HCT116 (cell line): ENCODE measurements around the gene SORL1-AS1.

ENCODE experiments used
- ATAC-seq: fragments of 200-7000 bp; cut with Tn5 transposase; 2 replicates; pipeline ENCODE4 v1.9.1; 2020; ENCODE audit warnings: mild to moderate bottlenecking, moderate library complexity
- BruUV-seq: library from RNA; stranded (reverse); fragments of 400-500 nt; replicated peaks from 2 replicates; lab custom pipeline; 2021; lab: Mats Ljungman, UMichigan
- CTCF ChIA-PET: fragments of 300-600 bp; sonication (Branson Sonifier 250); formaldehyde crosslinking; loops from one replicate; lab custom pipeline; 2021; ENCODE audit warnings: antibody characterized with exemption; lab: Charles Lee
- POLR2A ChIA-PET: fragments of 300-600, 350-600 bp; sonication (Branson Sonifier 250); formaldehyde crosslinking; loops from one replicate; lab custom pipeline; 2021; ENCODE audit warnings: antibody characterized with exemption; lab: Charles Lee
- RAD21 ChIA-PET, 2 experiments: fragments of 300-600 bp; sonication (Branson Sonifier 250); formaldehyde crosslinking; loops; one replicate each; lab custom pipeline; 2023; ENCODE audit warnings: low total read pairs in 2 of 2; ENCODE audit not compliant: uncharacterized antibody in 2 of 2, unreplicated experiment in 2 of 2, low non-redundant PET in 1 of 2; lab: Charles Lee
- DNase-seq: peaks from one replicate; pipeline ENCODE4 v3.0.0-alpha.2; 2010; ENCODE audit warnings: low read depth, low spot score
- H2AFZ ChIP-seq: fragments of 200-600 bp; shearing (Covaris generic), sonication (generic); 2 replicates; pipeline ENCODE4 v1.6.1; 2017; ENCODE audit warnings: low read depth, mixed run types, mixed read lengths, antibody characterized with exemption, low read length; ENCODE audit not compliant: poor library complexity, severe bottlenecking
- H3K27ac ChIP-seq: 2 replicates; pipeline ENCODE4 v1.5.1; 2012; ENCODE audit warnings: low read depth, low read length
- H3K27me3 ChIP-seq: fragments of 200-600 bp; sonication (generic); 2 replicates; pipeline ENCODE4 v1.6.1; 2016; ENCODE audit warnings: mixed run types, low read length, mixed read lengths; ENCODE audit not compliant: insufficient read depth
- H3K36me3 ChIP-seq, 2 experiments: fragments of 200-500 bp in 1 of 2; fragments of 200-600 bp in 1 of 2; sonication (Bioruptor generic) in 1 of 2; sonication (generic) in 1 of 2; 2 replicates each; pipeline versions ENCODE4 v1.5.1 to v1.6.1; 2014 to 2016; ENCODE audit warnings: low read length in 2 of 2, inconsistent platforms in 1 of 2, mixed read lengths in 1 of 2, mixed run types in 1 of 2; ENCODE audit not compliant: insufficient read depth in 2 of 2, control insufficient read depth in 1 of 2
- H3K4me1 ChIP-seq, 2 experiments: fragments of 200-600 bp in 1 of 2; sonication (generic) in 1 of 2; 2 replicates each; pipeline versions ENCODE4 v1.5.1 to v1.6.1; 2012 to 2017; ENCODE audit warnings: low read length in 2 of 2, inconsistent platforms in 1 of 2, mild to moderate bottlenecking in 1 of 2, mixed read lengths in 1 of 2, mixed run types in 1 of 2, moderate library complexity in 1 of 2; ENCODE audit not compliant: insufficient read depth in 2 of 2, control insufficient read depth in 1 of 2
- H3K4me2 ChIP-seq: fragments of 200-600 bp; sonication (generic); 2 replicates; pipeline ENCODE4 v1.6.1; 2017; ENCODE audit warnings: mixed run types, low read length, mixed read lengths
- H3K4me3 ChIP-seq, 2 experiments: fragments of 200-600 bp in 1 of 2; sonication (generic) in 1 of 2; replicated peaks in 1 of 2; 2 replicates each; pipeline ENCODE4 v1.5.1; 2011 to 2016; ENCODE audit warnings: low read length in 2 of 2, control low read depth in 1 of 2, low read depth in 1 of 2, mild to moderate bottlenecking in 1 of 2, mixed read lengths in 1 of 2, mixed run types in 1 of 2
- H3K79me2 ChIP-seq: fragments of 200-600 bp; sonication (generic); 2 replicates; pipeline ENCODE4 v1.6.1; 2017; ENCODE audit warnings: mild to moderate bottlenecking, mixed run types, low read length, moderate library complexity, mixed read lengths; ENCODE audit not compliant: insufficient read depth
- H3K9ac ChIP-seq: fragments of 200-600 bp; sonication (generic); 2 replicates; pipeline ENCODE4 v1.6.1; 2016; ENCODE audit warnings: low read length, mixed read lengths
- H3K9me2 ChIP-seq: fragments of 200-600 bp; sonication (generic), shearing (Covaris generic); 2 replicates; pipeline ENCODE4 v1.6.1; 2017; ENCODE audit warnings: mixed run types, mild to moderate bottlenecking, moderate library complexity; ENCODE audit not compliant: insufficient read depth
- H3K9me3 ChIP-seq, 2 experiments: fragments of 200-500 bp in 1 of 2; fragments of 200-600 bp in 1 of 2; sonication (Bioruptor generic) in 1 of 2; sonication (generic) in 1 of 2; 2 replicates each; pipeline ENCODE4 v1.6.1; 2014 to 2017; ENCODE audit warnings: low read length in 2 of 2, mixed read lengths in 2 of 2, inconsistent platforms in 1 of 2, low read depth in 1 of 2, mild to moderate bottlenecking in 1 of 2, mixed run types in 1 of 2, moderate library complexity in 1 of 2; ENCODE audit not compliant: control insufficient read depth in 1 of 2, insufficient read depth in 1 of 2
- H4K20me1 ChIP-seq: fragments of 200-600 bp; sonication (generic), shearing (Covaris generic); 2 replicates; pipeline ENCODE4 v1.6.1; 2017; ENCODE audit warnings: mixed run types, mild to moderate bottlenecking, moderate library complexity; ENCODE audit not compliant: insufficient read depth
- CEBPB ChIP-seq: IDR thresholded peaks from 2 replicates; pipeline ENCODE4 v1.6.1; 2012; ENCODE audit warnings: low read depth
- ELF1 ChIP-seq: IDR thresholded peaks from 2 replicates; pipeline ENCODE4 v1.6.1; 2012; ENCODE audit warnings: low read depth, borderline replicate concordance
- JUND ChIP-seq: IDR thresholded peaks from 2 replicates; pipeline ENCODE4 v1.6.1; 2012
- RAD21 ChIP-seq: IDR thresholded peaks from 2 replicates; pipeline ENCODE4 v1.6.1; 2012; ENCODE audit warnings: low read depth, mild to moderate bottlenecking
- ZNF274 ChIP-seq: fragments of 200-500 bp; sonication (Bioruptor generic); IDR thresholded peaks from 2 replicates; pipeline ENCODE4 v1.6.1; 2014; ENCODE audit warnings: mild to moderate bottlenecking, low read depth, low read length, inconsistent platforms
- intact Hi-C: fragments of 100-400 bp; cut with micrococcal nuclease; formaldehyde crosslinking; loops from 2 replicates; pipeline ENCODE4 v1.10.0; 2022
- TF ChIP-seq, protein P1 (sequence below): IDR thresholded peaks from 2 replicates; pipeline ENCODE4 v1.6.1; 2011; ENCODE audit warnings: mild to moderate bottlenecking, low read length, moderate library complexity; ENCODE audit not compliant: insufficient replicate concordance; ENCODE audit errors: extremely low read depth
- TF ChIP-seq, protein P2 (sequence below): IDR thresholded peaks from 2 replicates; pipeline ENCODE4 v1.6.1; 2012; ENCODE audit warnings: low read depth

Gene SORL1-AS1

DNA sequence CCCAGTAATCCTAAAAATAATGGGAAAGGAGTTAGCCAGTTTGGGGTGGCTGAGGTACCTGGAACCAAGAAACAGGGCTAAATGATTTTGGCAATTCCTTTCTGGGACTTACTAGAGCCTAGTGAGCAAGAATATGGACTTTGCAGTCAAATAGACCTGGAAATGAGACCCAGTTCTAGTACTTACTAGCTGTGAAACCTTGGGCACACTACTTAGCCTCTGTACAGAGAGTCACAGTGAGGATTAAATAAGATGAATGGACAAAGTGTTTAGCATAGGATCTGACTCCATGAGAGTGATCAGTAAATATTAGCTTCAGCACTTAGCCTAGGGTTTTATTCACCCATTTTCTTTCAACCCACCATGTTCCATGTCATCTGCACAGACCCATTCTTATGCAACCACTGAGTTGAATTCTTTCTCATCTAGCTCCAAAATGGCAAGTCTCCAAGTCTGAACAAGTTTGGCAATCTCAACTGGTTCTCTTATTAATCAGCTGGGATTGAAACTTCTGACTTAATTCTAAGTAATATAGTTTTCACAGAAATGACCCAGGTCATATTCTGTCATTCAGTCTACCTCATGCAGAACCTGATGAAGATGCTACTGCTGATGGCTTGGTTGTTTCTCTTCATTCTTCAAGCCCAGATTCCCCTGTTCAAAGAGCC is 15.6 kb downstream of the SORL1-AS1 start:
- no peak overlapping the region for H3K4me2 ChIP-seq
- no peak for DNase-seq
- TF ChIP-seq RAD21, result no peak
- TF ChIP-seq, protein P1, sequence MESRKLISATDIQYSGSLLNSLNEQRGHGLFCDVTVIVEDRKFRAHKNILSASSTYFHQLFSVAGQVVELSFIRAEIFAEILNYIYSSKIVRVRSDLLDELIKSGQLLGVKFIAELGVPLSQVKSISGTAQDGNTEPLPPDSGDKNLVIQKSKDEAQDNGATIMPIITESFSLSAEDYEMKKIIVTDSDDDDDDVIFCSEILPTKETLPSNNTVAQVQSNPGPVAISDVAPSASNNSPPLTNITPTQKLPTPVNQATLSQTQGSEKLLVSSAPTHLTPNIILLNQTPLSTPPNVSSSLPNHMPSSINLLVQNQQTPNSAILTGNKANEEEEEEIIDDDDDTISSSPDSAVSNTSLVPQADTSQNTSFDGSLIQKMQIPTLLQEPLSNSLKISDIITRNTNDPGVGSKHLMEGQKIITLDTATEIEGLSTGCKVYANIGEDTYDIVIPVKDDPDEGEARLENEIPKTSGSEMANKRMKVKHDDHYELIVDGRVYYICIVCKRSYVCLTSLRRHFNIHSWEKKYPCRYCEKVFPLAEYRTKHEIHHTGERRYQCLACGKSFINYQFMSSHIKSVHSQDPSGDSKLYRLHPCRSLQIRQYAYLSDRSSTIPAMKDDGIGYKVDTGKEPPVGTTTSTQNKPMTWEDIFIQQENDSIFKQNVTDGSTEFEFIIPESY, result no peak
- no peak for TF ChIP-seq CEBPB
- TF ChIP-seq JUND, result no peak
- TF ChIP-seq, protein P2, sequence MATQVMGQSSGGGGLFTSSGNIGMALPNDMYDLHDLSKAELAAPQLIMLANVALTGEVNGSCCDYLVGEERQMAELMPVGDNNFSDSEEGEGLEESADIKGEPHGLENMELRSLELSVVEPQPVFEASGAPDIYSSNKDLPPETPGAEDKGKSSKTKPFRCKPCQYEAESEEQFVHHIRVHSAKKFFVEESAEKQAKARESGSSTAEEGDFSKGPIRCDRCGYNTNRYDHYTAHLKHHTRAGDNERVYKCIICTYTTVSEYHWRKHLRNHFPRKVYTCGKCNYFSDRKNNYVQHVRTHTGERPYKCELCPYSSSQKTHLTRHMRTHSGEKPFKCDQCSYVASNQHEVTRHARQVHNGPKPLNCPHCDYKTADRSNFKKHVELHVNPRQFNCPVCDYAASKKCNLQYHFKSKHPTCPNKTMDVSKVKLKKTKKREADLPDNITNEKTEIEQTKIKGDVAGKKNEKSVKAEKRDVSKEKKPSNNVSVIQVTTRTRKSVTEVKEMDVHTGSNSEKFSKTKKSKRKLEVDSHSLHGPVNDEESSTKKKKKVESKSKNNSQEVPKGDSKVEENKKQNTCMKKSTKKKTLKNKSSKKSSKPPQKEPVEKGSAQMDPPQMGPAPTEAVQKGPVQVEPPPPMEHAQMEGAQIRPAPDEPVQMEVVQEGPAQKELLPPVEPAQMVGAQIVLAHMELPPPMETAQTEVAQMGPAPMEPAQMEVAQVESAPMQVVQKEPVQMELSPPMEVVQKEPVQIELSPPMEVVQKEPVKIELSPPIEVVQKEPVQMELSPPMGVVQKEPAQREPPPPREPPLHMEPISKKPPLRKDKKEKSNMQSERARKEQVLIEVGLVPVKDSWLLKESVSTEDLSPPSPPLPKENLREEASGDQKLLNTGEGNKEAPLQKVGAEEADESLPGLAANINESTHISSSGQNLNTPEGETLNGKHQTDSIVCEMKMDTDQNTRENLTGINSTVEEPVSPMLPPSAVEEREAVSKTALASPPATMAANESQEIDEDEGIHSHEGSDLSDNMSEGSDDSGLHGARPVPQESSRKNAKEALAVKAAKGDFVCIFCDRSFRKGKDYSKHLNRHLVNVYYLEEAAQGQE, result no peak
- TF ChIP-seq ELF1, result no peak
- TF ChIP-seq ZNF274, result no peak
- TF ChIP-seq, all 23 proteins: peak for 0
- Histone ChIP-seq H3K9me2 (no peaks in the 10 kb centered on the region), H3K9me3 (no peaks in the 10 kb centered on the region), H3K79me2 (no peaks in the 10 kb centered on the region), H3K4me3 (no peak overlapping the region), H4K20me1 (no peaks in the 10 kb centered on the region), H3K36me3 (no peaks in the 10 kb centered on the region), H3K4me1 (no peaks in the 10 kb centered on the region), H3K9ac (no peak overlapping the region), H3K27ac (no peak overlapping the region), H3K27me3 (peaks cover 22% of the 10 kb centered on the region; the same call in 1 of the 2 replicates), H2AFZ (no peak overlapping the region)
- no TSS peak for BruUV-seq
- no peak for ATAC-seq
- ChIA-PET CTCF (no interaction called here), POLR2A (no interaction called here), RAD21 (no interaction called here)
- intact Hi-C loops, result no loop called here
